Activated T-helper 2 cell treated with anti-CD3 and anti-CD28 coated beads, Interferon-gamma antibody, Interleukin-2, Interleukin-4, amounts not matched to agents 10 μg/mL and 5 μg/mL and 100 μg/mL, durations not matched to agents 14 hours and 24 hours and 36 hours (primary cell): Measurements from ENCODE around the gene MEST. TPM values are rescaled to one million over a fixed set of nuclear protein-coding genes. Genes with fewer than 3 reads are reported as not detected.

Source experiments
- DNase-seq: peaks from one replicate; pipeline ENCODE4 v3.0.0; 2021; ENCODE audit warnings: low spot score
- H3K27ac Mint-ChIP-seq: one replicate; pipeline ENCODE4 v1.8.0; 2021; ENCODE audit warnings: mixed read lengths
- H3K27me3 Mint-ChIP-seq: one replicate; pipeline ENCODE4 v1.8.0; 2021; ENCODE audit warnings: low read depth, mixed read lengths
- H3K36me3 Mint-ChIP-seq: one replicate; pipeline ENCODE4 v1.8.0; 2021; ENCODE audit warnings: low read depth, mixed read lengths
- H3K4me1 Mint-ChIP-seq: one replicate; pipeline ENCODE4 v1.8.0; 2021; ENCODE audit warnings: low read depth, mixed read lengths
- H3K4me3 Mint-ChIP-seq: one replicate; pipeline ENCODE4 v1.8.0; 2021; ENCODE audit warnings: low read depth, mild to moderate bottlenecking, moderate library complexity, mixed read lengths
- H3K9me3 Mint-ChIP-seq: one replicate; pipeline ENCODE4 v1.8.0; 2021; ENCODE audit warnings: mixed read lengths
- intact Hi-C: fragments of 100-400 bp; cut with micrococcal nuclease; formaldehyde crosslinking; loops from one replicate; pipeline ENCODE4 v1.15.1; 2023
- total RNA-seq: library from RNA; stranded (reverse); gene quantifications from 2 replicates; pipeline ENCODE4 v1.2.3, GENCODE V29; 2022

Gene MEST
- total RNA-seq, 1 donor from 2014 or later = 3.1 TPM

DNA sequence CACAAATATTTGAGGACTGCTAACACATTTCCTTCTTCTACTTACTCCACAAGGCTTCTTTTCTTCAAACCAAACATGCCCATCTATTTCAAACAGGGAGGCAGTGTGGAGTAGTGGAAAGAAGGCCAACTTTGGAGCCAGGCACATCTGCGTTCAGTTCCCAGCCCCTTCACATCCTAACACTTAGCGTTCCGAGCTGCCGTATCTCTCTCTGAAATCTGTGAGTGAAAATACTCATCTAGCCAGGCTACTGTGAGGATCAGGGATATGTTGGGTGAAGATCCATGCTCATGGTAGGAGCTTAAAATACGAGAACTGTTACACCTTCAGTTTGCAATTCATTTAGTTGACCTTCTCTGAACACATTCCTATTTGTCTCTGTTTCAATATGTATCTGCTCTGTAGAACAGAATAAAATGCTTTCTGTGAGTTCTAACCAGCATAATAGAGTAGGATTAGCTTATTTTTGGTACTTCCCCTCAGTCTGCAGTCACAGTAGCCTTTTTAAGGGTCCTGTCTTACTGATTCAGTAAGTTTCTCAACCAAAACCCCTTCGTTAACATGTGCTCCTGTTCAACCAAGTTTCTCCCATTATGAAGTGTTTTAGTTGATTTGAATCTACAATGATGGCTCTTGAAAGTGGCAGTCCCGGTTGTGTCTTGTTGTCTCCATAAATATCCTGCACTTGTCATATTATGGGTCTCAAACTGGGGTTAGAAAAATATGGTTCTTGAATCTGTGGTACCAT is 3.3 kb upstream of the MEST start:
- H3K27ac Mint-ChIP-seq = no peak overlapping the region
- H3K4me3 Mint-ChIP-seq = no peak overlapping the region
- peaks cover 24% of the 10 kb centered on the region for H3K4me1 Mint-ChIP-seq
- no peaks in the 10 kb centered on the region for H3K9me3 Mint-ChIP-seq
- H3K27me3 Mint-ChIP-seq = peaks cover 71% of the 10 kb centered on the region
- intact Hi-C loops = loop anchor here (5.0 to 10.0 kb wide), 3 partner anchors 234 to 269 kb away; no protein-coding TSS in a partner anchor
- H3K36me3 Mint-ChIP-seq = no peaks in the 10 kb centered on the region
- no peak for DNase-seq

GRCh38 chr7:130489140-130489983 is 2.5 kb upstream of the MEST start:
- Mint-ChIP-seq H3K4me3 (no peak overlapping the region), H3K27me3 (peaks cover 73% of the 10 kb centered on the region), H3K9me3 (no peaks in the 10 kb centered on the region), H3K4me1 (peaks cover 24% of the 10 kb centered on the region), H3K27ac (no peak overlapping the region), H3K36me3 (no peaks in the 10 kb centered on the region)
- intact Hi-C loops = loop anchor here (5.0 to 10.0 kb wide), 3 partner anchors 233 to 268 kb away; no protein-coding TSS in a partner anchor
- DNase-seq = no peak

DNA sequence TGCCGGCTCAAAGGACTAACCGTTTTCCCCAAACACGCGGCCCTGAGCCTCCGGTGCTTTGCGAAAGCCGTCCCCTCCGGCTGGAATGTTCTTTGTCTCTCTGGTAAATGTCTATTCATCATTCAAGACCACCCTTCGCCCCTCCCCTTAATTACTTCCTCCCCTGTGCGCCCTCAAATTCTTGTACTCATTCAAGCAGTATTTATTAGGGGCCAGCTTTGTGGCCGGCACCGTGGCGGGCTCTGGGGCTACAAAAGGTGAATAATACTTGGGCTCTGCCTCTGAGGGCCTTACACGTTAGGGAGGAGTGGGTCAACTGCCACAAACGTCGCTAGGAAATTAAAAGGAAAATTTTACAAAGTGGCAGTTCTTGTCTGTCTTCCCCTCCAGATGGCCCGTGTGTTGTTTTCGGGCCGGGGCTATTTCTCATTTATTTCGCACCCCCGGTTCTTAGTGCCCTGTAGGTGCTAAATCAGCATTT is 1.5 kb upstream of the MEST start:
- Mint-ChIP-seq H3K36me3 (no peaks in the 10 kb centered on the region), H3K4me3 (no peak overlapping the region), H3K9me3 (no peaks in the 10 kb centered on the region), H3K27me3 (peaks cover 72% of the 10 kb centered on the region), H3K4me1 (peaks cover 19% of the 10 kb centered on the region), H3K27ac (no peak overlapping the region)
- no peak for DNase-seq
- intact Hi-C loops = loop anchor here (10.0 kb wide), 2 partner anchors 416 to 716 kb away; partner anchors contain the start of gene KLHDC10

- Mint-ChIP-seq H3K9me3 (no peaks in the 10 kb centered on the region), H3K4me1 (peaks cover 13% of the 10 kb centered on the region), H3K36me3 (no peaks in the 10 kb centered on the region), H3K27ac (no peak overlapping the region), H3K27me3 (peaks cover 68% of the 10 kb centered on the region), H3K4me3 (peak overlapping the region; percentile 71)
- intact Hi-C loops = loop anchor here (10.0 kb wide), 2 partner anchors 416 to 716 kb away; partner anchors contain the start of gene KLHDC10
- DNase-seq = peak; percentile 14
Observed at GRCh38 chr7:130490888-130491804, 739 bp upstream of the MEST start.

DNA sequence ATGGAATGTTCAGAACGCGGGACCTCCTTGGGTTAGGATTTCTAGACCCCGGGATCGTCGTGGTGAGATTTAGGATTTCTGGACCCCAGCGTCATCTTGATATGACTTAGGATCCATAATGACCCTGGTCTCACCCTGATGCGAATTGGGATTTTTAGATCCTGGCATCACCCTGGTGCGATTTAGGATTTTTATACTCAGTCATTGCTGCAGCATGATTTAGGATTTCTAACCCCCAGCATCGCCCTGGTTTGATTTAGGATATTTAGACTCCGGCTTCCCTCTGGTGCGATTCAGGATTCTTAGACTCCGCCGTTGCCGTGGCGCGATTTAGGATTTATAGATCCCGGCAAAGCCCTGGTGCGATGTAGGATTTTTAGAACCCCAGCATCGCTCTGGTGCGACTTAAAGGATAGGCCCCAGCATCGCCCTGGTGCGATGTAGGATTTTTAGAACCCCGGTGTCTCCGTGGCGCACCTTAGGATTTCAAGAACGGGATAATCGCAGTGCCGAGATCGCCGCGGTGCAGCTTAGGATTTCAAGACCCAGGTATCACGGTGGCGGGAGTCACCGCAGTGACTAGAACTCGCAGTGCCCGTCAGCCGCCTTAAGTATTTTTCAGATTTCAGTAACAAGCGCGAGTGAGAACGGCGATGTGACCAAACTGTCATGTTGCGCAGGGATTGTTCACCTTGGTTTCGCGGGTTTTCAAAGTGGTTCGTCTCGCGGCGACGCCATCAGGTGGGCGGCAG is 814 bp downstream of the MEST start:
- Mint-ChIP-seq H3K4me3 (peak overlapping the region; percentile 26), H3K9me3 (no peaks in the 10 kb centered on the region), H3K36me3 (no peaks in the 10 kb centered on the region), H3K27ac (no peak overlapping the region), H3K4me1 (peaks cover 5% of the 10 kb centered on the region), H3K27me3 (peaks cover 58% of the 10 kb centered on the region)
- no peak for DNase-seq
- intact Hi-C loops = loop anchor here (10.0 kb wide), 2 partner anchors 418 to 718 kb away; partner anchors contain the start of gene KLHDC10

- no peak overlapping the region for H3K27ac Mint-ChIP-seq
- no peaks in the 10 kb centered on the region for H3K36me3 Mint-ChIP-seq
- intact Hi-C loops = loop anchor here (10.0 kb wide), 2 partner anchors 419 to 719 kb away; partner anchors contain the start of gene KLHDC10
- no peak for DNase-seq
- H3K27me3 Mint-ChIP-seq = peaks cover 53% of the 10 kb centered on the region
- H3K4me3 Mint-ChIP-seq = no peak overlapping the region
- H3K9me3 Mint-ChIP-seq = no peaks in the 10 kb centered on the region
- H3K4me1 Mint-ChIP-seq = peaks cover 5% of the 10 kb centered on the region
Observed at GRCh38 chr7:130493275-130493873, 1.5 kb downstream of the MEST start.

DNA sequence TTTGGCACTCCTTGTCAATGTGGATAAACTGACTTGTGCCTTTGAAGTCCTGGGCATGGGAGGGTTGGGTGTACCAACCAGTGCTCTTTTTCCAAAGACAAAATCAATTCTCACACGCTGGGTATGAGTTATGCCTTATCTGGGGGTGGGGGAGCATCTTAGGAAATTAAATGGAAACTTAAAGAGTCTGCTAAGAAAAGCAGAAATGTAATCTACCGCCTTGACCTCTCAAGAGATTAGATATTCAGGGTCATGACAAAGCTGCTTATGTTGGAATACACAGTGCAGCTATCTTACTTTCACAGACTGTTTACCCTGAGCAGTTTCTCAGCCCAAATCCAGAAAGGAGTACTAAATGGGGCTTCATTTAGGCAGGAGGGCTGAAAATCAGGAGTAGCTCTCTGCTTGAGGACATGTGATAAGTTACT is 2.6 kb downstream of the MEST start:
- intact Hi-C loops = loop anchor here (10.0 kb wide), 2 partner anchors 420 to 720 kb away; partner anchors contain the start of gene KLHDC10
- Mint-ChIP-seq H3K4me1 (peaks cover 5% of the 10 kb centered on the region), H3K27me3 (peaks cover 45% of the 10 kb centered on the region), H3K27ac (no peak overlapping the region), H3K36me3 (no peaks in the 10 kb centered on the region), H3K4me3 (no peak overlapping the region), H3K9me3 (no peaks in the 10 kb centered on the region)
- no peak for DNase-seq

- Mint-ChIP-seq H3K36me3 (no peaks in the 10 kb centered on the region), H3K9me3 (no peaks in the 10 kb centered on the region), H3K27me3 (peaks cover 3% of the 10 kb centered on the region), H3K27ac (no peak overlapping the region), H3K4me3 (no peak overlapping the region), H3K4me1 (no peaks in the 10 kb centered on the region)
- intact Hi-C loops = no loop called here
- DNase-seq = no peak
Observed at GRCh38 chr7:130500463-130500862, 8.6 kb downstream of the MEST start.

DNA sequence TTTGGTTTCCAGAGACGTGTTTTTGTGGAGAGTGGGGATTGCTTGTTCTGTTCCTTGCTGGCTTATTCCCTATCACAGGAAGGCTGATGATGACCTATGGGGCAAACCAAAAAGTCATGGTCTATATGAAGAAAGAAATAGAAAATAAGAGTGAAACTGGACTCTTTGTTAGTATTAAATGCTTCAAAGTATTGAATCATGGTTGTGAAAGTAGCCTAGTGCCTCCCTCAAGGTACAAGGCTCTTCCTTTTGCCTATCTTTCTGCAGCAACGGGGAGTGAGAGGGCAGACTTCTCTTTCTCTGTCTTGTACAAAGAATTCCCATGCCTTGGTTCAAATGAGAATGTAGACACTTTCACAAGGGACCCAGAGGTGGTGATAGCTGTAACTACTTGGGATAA is 9.0 kb downstream of the MEST start:
- Mint-ChIP-seq H3K9me3 (no peaks in the 10 kb centered on the region), H3K36me3 (no peaks in the 10 kb centered on the region), H3K27ac (no peak overlapping the region), H3K27me3 (peaks cover 1% of the 10 kb centered on the region), H3K4me3 (no peak overlapping the region), H3K4me1 (no peaks in the 10 kb centered on the region)
- intact Hi-C loops = no loop called here
- DNase-seq = no peak

- Mint-ChIP-seq H3K4me3 (no peak overlapping the region), H3K4me1 (no peaks in the 10 kb centered on the region), H3K27ac (no peak overlapping the region), H3K27me3 (no peaks in the 10 kb centered on the region), H3K9me3 (no peaks in the 10 kb centered on the region), H3K36me3 (peaks cover 3% of the 10 kb centered on the region)
- DNase-seq = no peak
- intact Hi-C loops = no loop called here
Observed at GRCh38 chr7:130505753-130506152, 13.9 kb downstream of the MEST start.

- Mint-ChIP-seq H3K27me3 (no peaks in the 10 kb centered on the region), H3K4me3 (no peak overlapping the region), H3K9me3 (no peaks in the 10 kb centered on the region), H3K27ac (no peak overlapping the region), H3K36me3 (peaks cover 3% of the 10 kb centered on the region), H3K4me1 (no peaks in the 10 kb centered on the region)
- DNase-seq = no peak
- intact Hi-C loops = no loop called here
Observed at GRCh38 chr7:130506358-130506757, 14.5 kb downstream of the MEST start.
